ENCODE measurements around the gene CHPF. TPM values are rescaled to one million over a fixed set of nuclear protein-coding genes. Genes with fewer than 3 reads are reported as not detected.

CHPF gene
- total RNA-seq, 2 donors from 2014 or later = 115 to 232 TPM

- DNase-seq (no peak), ATAC-seq (no peak)
- no peak overlapping the region for H3K4me3 ChIP-seq
- no peaks in the 10 kb centered on the region for H3K36me3 ChIP-seq (replicated peaks in 1 of 2; ENCODE audit: insufficient read depth in 1 of 2, low read depth in 2 of 2)
- WGBS, 2 donors = 72 to 79% methylated on average over 11 to 12 of the region's 14 CpGs
- H3K9me3 ChIP-seq = no peaks in the 10 kb centered on the region
- TF ChIP-seq, protein P1, sequence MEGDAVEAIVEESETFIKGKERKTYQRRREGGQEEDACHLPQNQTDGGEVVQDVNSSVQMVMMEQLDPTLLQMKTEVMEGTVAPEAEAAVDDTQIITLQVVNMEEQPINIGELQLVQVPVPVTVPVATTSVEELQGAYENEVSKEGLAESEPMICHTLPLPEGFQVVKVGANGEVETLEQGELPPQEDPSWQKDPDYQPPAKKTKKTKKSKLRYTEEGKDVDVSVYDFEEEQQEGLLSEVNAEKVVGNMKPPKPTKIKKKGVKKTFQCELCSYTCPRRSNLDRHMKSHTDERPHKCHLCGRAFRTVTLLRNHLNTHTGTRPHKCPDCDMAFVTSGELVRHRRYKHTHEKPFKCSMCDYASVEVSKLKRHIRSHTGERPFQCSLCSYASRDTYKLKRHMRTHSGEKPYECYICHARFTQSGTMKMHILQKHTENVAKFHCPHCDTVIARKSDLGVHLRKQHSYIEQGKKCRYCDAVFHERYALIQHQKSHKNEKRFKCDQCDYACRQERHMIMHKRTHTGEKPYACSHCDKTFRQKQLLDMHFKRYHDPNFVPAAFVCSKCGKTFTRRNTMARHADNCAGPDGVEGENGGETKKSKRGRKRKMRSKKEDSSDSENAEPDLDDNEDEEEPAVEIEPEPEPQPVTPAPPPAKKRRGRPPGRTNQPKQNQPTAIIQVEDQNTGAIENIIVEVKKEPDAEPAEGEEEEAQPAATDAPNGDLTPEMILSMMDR (IDR thresholded peaks at IDR 0.05) = no peak
- H3K4me1 ChIP-seq = no peaks in the 10 kb centered on the region
- H3K27me3 ChIP-seq = peaks cover 0 to 4% of the 10 kb centered on the region in 2 donors
- intact Hi-C loops (cut with DNase I) = no loop called here
- no peak overlapping the region for H3K27ac ChIP-seq
These were observed 52.2 kb downstream of the CHPF start for GRCh38 chr2:219491278-219491963.

- H3K4me3 ChIP-seq = no peak overlapping the region
- intact Hi-C loops (cut with DNase I) = no loop called here
- no peak overlapping the region for H3K27ac ChIP-seq
- H3K9me3 ChIP-seq = no peaks in the 10 kb centered on the region
- no peak for TF ChIP-seq POLR2A (IDR thresholded peaks at IDR 0.05)
- TF ChIP-seq, protein P1 (IDR thresholded peaks at IDR 0.05) = no peak
- H3K36me3 ChIP-seq (replicated peaks in 1 of 2; ENCODE audit: insufficient read depth in 1 of 2, low read depth in 2 of 2) = no peaks in the 10 kb centered on the region
- DNase-seq = no peak
- H3K4me1 ChIP-seq = no peaks in the 10 kb centered on the region
- 60 to 77% methylated on average over 3 to 9 of the region's 10 CpGs for WGBS, 2 donors
- no peak for ATAC-seq
- H3K27me3 ChIP-seq = peaks cover 0 to 4% of the 10 kb centered on the region in 2 donors
These were observed 52.9 kb downstream of the CHPF start for GRCh38 chr2:219490600-219491130.

GRCh38 chr2:219490186-219490585, 53.4 kb downstream of the CHPF start:
- H3K27ac ChIP-seq = no peak overlapping the region
- no peaks in the 10 kb centered on the region for H3K36me3 ChIP-seq (replicated peaks in 1 of 2; ENCODE audit: insufficient read depth in 1 of 2, low read depth in 2 of 2)
- no peaks in the 10 kb centered on the region for H3K9me3 ChIP-seq
- no peak overlapping the region for H3K4me3 ChIP-seq
- TF ChIP-seq, protein P1 (IDR thresholded peaks at IDR 0.05) = no peak
- no peak for TF ChIP-seq POLR2A (IDR thresholded peaks at IDR 0.05)
- intact Hi-C loops (cut with DNase I) = no loop called here
- WGBS, 2 donors = 83 to 89% methylated on average over 13 to 21 of the region's 23 CpGs
- peaks cover 0 to 5% of the 10 kb centered on the region in 2 donors for H3K27me3 ChIP-seq
- DNase-seq (no peak), ATAC-seq (no peak)
- H3K4me1 ChIP-seq = no peaks in the 10 kb centered on the region

- intact Hi-C loops (cut with DNase I) = no loop called here
- DNase-seq (no peak), ATAC-seq (no peak)
- TF ChIP-seq, protein P1 (IDR thresholded peaks at IDR 0.05) = no peak
- no peak for TF ChIP-seq POLR2A (IDR thresholded peaks at IDR 0.05)
- Histone ChIP-seq H3K9me3 (no peaks in the 10 kb centered on the region), H3K27me3 (peaks cover 5 to 14% of the 10 kb centered on the region in 2 donors), H3K36me3 (replicated peaks in 1 of 2; ENCODE audit: insufficient read depth in 1 of 2, low read depth in 2 of 2) (no peaks in the 10 kb centered on the region), H3K27ac (no peak overlapping the region), H3K4me1 (peaks cover 7% of the 10 kb centered on the region), H3K4me3 (no peak overlapping the region)
- 78 to 82% methylated on average over 9 of the region's 9 CpGs for WGBS, 2 donors
These were observed 54.3 kb downstream of the CHPF start for GRCh38 chr2:219489315-219489714.

Small RNAs within 50 kb of the gene (microRNA-seq; reads per million reads assigned to microRNA genes)
- gene MIR3132 (ENCODE audit: borderline number of aligned reads in 2 of 2, borderline replicate concordance in 2 of 2) = 0 reads per million in 2 donors

Small RNAs within 50 kb of the gene (small RNA-seq; reads per million reads assigned to genes)
- not detected for gene MIR3132
- gene RN7SKP213 = not detected

Other genes with a start within 250 kb of the CHPF start
- gene PTPRN, start 234.4 kb downstream of the CHPF start, total RNA-seq = 10 to 100 TPM; 18.7 to 19.8 TPM
- gene RESP18, start 211.1 kb downstream of the CHPF start, total RNA-seq = not detected
- 10 to 100 TPM; 18.4 to 24.7 TPM for gene DNPEP, start 155.9 kb downstream of the CHPF start, total RNA-seq
- 10 to 100 TPM; 12.7 to 23.1 TPM for gene DES, start 125.4 kb downstream of the CHPF start, total RNA-seq
- 1 to 10 TPM; 2.9 to 3.6 TPM for gene SPEG, start 109.0 kb downstream of the CHPF start, total RNA-seq
- gene GMPPA, start 44.9 kb downstream of the CHPF start, total RNA-seq = 10 to 100 TPM; 40.5 to 57.4 TPM
- not detected for gene ASIC4, start 29.3 kb downstream of the CHPF start, total RNA-seq
- 1 to 10 TPM; 3.3 to 5.7 TPM for gene TMEM198, start 219 bp upstream of the CHPF start, total RNA-seq
- 100 to 1,000 TPM; 119 to 185 TPM for gene OBSL1, start 27.7 kb upstream of the CHPF start, total RNA-seq
- 1 to 10 TPM in 1 of 2 donors, under 1 TPM in 1; 0.66 to 1.6 TPM for gene INHA, start 28.5 kb upstream of the CHPF start, total RNA-seq
- 10 to 100 TPM in 1 of 2 donors, 1 to 10 TPM in 1; 9.6 to 18.1 TPM for gene STK11IP, start 54.0 kb upstream of the CHPF start, total RNA-seq
- 10 to 100 TPM in 1 of 2 donors, 1 to 10 TPM in 1; 2.6 to 10.9 TPM for gene SLC4A3, start 83.8 kb upstream of the CHPF start, total RNA-seq

Measured in body of pancreas (tissue), 4 donors.